Measurements from ENCODE around the gene THAP5. TPM values are rescaled to one million over a fixed set of nuclear protein-coding genes. Genes with fewer than 3 reads are reported as not detected.

The THAP5 gene
- 10 to 100 TPM; 25.9 to 30.7 TPM for total RNA-seq

- ATAC-seq (peak; percentile 92 to 94), DNase-seq (ENCODE audit: low spot score in 2 of 2) (peak; percentile 96 to 100)
- peak within 1 kb of the TSS; percentile 99 to 100 for H3K27ac Mint-ChIP-seq
- peaks cover 0 to 4% of the 10 kb centered on the region in 2 donors for H3K9me3 Mint-ChIP-seq
- peaks cover 36 to 50% of the 10 kb centered on the region in 2 donors for H3K36me3 Mint-ChIP-seq
Observed at GRCh38 chr7:108569381-108570145, at the start of gene THAP5, which contains the start of gene DNAJB9. THAP5 (minus strand) TSS chr7:108569706; CDS start chr7:108569569, 137 bp downstream. DNAJB9 (plus strand) TSS chr7:108569874; CDS start chr7:108571727, 1,853 bp downstream.

DNA sequence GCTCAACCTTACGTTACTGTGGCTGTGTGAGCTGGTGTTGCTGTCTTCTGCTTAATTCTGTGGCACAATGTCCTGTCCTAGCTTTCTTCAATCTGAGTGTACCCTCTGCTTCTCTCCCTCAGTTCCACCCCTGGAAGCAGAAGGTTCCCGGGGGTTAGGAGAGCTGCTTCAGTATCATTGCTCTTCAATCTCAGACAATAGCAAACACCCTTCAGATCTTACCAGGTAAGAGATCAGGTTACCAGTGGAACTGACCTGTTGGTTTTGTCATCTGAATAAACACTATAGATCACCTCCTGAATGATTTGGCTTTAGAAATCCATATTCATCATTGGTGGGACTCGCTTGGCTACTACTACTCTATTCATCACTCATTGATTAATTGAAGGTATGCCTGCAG, 48.5 kb upstream of the THAP5 start:
- H3K9me3 Mint-ChIP-seq: no peaks in the 10 kb centered on the region
- ATAC-seq: no peak
- H3K36me3 Mint-ChIP-seq: no peaks in the 10 kb centered on the region
- no peak for DNase-seq (ENCODE audit: low spot score in 2 of 2)
- no peak overlapping the region for H3K27ac Mint-ChIP-seq

GRCh38 chr7:108614896-108615295, 45.4 kb upstream of the THAP5 start:
- H3K9me3 Mint-ChIP-seq: no peaks in the 10 kb centered on the region
- DNase-seq (ENCODE audit: low spot score in 2 of 2) (no peak), ATAC-seq (no peak)
- H3K27ac Mint-ChIP-seq: no peak overlapping the region
- H3K36me3 Mint-ChIP-seq: no peaks in the 10 kb centered on the region

DNA sequence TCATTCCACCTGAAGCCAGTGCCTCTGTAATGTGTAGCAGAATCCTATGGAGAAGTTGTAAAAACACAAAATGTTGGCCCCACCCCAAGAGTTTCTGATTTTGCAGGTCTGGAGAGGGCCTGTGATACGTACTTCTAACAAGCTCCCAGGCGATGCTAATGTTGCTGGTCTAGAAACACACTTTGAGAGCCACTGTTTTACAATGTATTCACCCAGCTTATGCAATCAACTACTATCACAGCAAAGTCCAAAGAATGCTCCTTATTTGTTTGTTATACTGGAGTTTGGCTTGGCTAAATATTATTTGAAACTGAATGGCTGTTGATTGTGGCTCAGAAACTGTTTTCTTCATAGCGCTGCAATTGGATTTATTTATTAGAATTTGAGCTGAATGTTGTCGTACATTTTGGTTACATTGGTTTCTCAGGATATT, 44.5 kb upstream of the THAP5 start:
- Mint-ChIP-seq H3K27ac (no peak overlapping the region), H3K36me3 (no peaks in the 10 kb centered on the region), H3K9me3 (no peaks in the 10 kb centered on the region)
- no peak for ATAC-seq
- no peak for DNase-seq (ENCODE audit: low spot score in 2 of 2)

GRCh38 chr7:108613147-108613948, 43.8 kb upstream of the THAP5 start:
- ATAC-seq: peak in 1 of 2 donors; percentile 46
- no peaks in the 10 kb centered on the region for H3K36me3 Mint-ChIP-seq

GRCh38 chr7:108611268-108611667, 41.8 kb upstream of the THAP5 start:
- no peak for ATAC-seq
- H3K36me3 Mint-ChIP-seq: no peaks in the 10 kb centered on the region
- no peak overlapping the region for H3K27ac Mint-ChIP-seq
- H3K9me3 Mint-ChIP-seq: no peaks in the 10 kb centered on the region
- no peak for DNase-seq (ENCODE audit: low spot score in 2 of 2)

More at GRCh38 chr7:108613147-108613948, 43.8 kb upstream of the THAP5 start:
- Mint-ChIP-seq H3K27ac (no peak overlapping the region), H3K9me3 (no peaks in the 10 kb centered on the region)
- DNase-seq (ENCODE audit: low spot score in 2 of 2): no peak

DNA sequence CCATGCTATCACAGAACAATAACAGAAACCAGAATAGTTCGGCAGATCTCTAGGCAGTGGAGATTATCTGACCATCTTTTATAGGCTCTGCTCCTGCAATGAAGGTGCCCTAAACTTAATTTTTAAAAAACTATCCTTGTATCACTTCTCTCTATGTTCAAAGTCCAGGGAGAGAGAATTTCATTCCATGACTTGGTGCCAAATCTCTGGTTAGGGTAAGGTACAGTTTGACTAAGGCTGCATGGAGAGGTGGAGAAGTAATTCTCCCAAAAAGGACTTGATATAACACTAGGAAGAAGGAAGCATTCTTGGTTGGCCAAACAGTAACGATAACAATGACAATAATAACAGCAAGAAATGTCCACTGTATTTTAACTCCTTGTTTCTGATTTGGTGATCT, 40.1 kb upstream of the THAP5 start:
- DNase-seq (ENCODE audit: low spot score in 2 of 2) (no peak), ATAC-seq (no peak)
- Mint-ChIP-seq H3K27ac (no peak overlapping the region), H3K36me3 (no peaks in the 10 kb centered on the region), H3K9me3 (no peaks in the 10 kb centered on the region)

GRCh38 chr7:108605559-108606201, 36.2 kb upstream of the THAP5 start:
- H3K36me3 Mint-ChIP-seq: no peaks in the 10 kb centered on the region
- H3K9me3 Mint-ChIP-seq: no peaks in the 10 kb centered on the region
- ATAC-seq (peak; percentile 49 to 86), DNase-seq (ENCODE audit: low spot score in 2 of 2) (no peak)
- peak overlapping the region; percentile 24 to 35 for H3K27ac Mint-ChIP-seq

DNA sequence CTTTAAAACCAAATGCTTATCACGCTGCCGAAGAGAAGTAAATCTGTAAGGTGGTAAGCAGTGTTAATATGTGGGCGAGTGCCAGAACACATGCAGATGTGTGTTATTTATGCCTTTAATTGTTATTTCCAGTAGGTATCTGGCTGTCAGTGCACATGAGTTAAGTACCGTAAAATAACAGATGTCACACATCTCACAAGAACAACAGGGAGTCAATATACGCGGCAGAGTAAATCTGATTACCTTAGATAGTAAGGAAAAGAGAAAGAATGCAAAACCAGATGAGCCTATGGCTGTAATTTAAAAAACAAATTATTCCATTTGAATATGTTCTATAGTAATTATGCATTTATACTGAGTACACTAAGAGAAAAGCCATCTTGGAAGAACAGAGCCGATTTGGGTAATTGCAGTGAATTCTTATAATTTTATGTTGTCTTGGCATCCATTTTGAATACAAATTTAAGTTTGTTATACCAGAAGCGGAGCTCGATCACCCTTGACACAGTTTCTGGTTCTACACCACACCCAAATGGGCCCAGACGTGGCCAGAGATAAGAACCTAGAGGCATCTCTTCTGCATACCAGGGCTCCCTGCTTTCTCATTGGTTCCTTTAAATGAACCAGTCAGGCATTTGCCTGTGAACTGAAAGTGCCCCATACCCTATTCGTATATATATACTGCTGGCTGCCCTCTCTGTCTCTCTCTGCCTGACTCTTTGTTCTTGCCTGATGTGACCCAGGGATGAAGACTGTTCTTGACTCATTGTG, 35.0 kb upstream of the THAP5 start:
- Mint-ChIP-seq H3K36me3 (no peaks in the 10 kb centered on the region), H3K9me3 (no peaks in the 10 kb centered on the region), H3K27ac (peak overlapping the region in 1 of 2 donors; percentile 35)
- no peak for DNase-seq (ENCODE audit: low spot score in 2 of 2)
- ATAC-seq: no peak

DNA sequence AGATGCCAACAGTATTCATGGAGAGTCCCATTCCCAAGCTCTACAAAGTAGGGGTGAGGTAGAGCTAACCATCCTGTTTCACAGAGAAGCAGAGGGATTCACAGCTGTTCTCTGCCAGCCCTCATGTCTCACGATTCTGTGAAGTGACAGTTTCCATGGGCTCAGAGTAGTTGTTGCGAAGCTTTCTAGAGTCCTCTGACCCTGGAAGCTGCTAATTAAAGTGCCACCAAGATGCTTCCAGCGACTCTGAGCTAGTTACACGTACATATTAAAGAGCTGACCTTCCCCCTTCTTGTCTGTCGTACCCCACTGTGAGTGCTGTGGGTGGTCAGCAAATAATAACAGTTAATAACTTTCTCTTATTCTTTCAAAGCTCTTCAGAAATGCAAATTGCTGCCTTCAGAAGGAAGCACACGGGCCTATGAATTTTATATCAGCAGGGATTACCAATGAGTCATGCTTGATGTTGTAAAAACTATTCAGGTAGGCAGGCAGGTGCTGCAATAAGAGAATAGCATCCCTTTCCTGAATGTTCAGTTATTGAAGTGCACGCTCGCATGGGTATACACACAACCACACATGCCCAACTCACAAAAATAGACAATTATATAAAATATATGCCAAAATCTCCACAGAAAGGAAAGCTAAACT, 34.3 kb upstream of the THAP5 start:
- Mint-ChIP-seq H3K27ac (no peak overlapping the region), H3K36me3 (no peaks in the 10 kb centered on the region), H3K9me3 (no peaks in the 10 kb centered on the region)
- ATAC-seq (no peak), DNase-seq (ENCODE audit: low spot score in 2 of 2) (no peak)

- H3K9me3 Mint-ChIP-seq: no peaks in the 10 kb centered on the region
- no peak for DNase-seq (ENCODE audit: low spot score in 2 of 2)
- no peak for ATAC-seq
- no peaks in the 10 kb centered on the region for H3K36me3 Mint-ChIP-seq
- H3K27ac Mint-ChIP-seq: no peak overlapping the region
Observed at GRCh38 chr7:108600399-108600798, 30.9 kb upstream of the THAP5 start.

DNA sequence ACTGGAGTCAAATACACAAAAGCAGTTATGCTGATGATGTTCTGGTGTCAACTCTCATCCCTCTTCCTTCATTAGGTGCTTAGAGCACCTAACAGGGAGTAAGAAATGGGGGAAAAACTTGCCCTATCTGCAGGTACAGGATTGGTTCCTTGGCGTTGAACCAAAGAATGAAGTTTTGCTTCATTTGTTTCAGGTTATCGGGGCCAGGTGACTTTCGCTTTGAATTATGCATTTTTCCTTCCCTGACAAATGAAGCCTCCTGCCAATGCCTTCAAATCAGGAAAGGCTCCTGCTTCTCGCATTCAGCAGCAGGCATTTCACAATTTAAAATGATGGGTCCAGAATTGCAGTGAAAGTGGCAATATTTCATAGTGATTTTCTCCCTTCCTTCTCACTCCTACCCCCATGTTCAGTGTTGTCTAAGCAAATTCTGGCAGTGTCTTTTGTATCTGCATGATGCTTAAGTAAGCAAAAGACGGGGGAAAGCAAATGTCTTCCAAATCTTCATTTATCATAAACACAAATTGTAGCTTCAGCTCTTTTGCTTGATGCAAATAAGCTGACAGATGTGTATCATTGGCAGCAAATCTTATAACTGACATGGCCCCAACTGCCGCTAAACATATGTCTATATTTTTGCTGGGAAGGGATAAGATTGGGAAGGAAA, 29.5 kb upstream of the THAP5 start:
- DNase-seq (ENCODE audit: low spot score in 2 of 2) (no peak), ATAC-seq (no peak)
- no peaks in the 10 kb centered on the region for H3K9me3 Mint-ChIP-seq
- no peak overlapping the region for H3K27ac Mint-ChIP-seq
- no peaks in the 10 kb centered on the region for H3K36me3 Mint-ChIP-seq

GRCh38 chr7:108598153-108598552, 28.6 kb upstream of the THAP5 start:
- DNase-seq (ENCODE audit: low spot score in 2 of 2) (no peak), ATAC-seq (no peak)
- no peaks in the 10 kb centered on the region for H3K9me3 Mint-ChIP-seq
- no peak overlapping the region for H3K27ac Mint-ChIP-seq
- no peaks in the 10 kb centered on the region for H3K36me3 Mint-ChIP-seq

- Mint-ChIP-seq H3K9me3 (no peaks in the 10 kb centered on the region), H3K36me3 (no peaks in the 10 kb centered on the region), H3K27ac (peak overlapping the region in 1 of 2 donors; percentile 46)
- DNase-seq (ENCODE audit: low spot score in 2 of 2) (no peak), ATAC-seq (peak in 1 of 2 donors; percentile 62)
Observed at GRCh38 chr7:108596560-108596959, 27.1 kb upstream of the THAP5 start.

DNA sequence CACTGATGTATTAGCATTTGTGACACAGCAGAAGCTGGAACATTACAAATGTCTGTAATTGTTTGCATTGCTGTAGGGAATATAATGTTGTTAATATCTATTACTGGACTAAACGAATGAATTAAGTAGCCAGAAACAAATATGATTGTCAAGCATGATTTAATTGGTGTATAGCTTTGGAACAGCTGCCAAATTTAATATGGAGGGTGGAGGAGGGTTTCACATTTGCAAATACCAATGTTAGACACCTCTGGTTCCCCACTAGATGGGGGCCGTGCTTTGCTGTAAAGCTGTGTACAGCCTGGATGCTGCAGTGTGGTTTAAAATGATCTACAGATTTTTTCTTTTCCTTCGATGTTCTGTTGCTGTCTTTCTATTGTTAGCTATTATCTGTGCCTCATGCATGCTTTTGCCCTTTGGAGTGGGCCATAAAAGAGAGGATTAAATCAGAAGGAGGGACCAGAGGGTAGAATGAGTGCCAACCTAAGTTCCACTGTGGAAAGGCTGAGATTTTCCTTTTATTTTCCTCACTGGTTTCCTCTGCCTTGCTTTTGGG, 23.2 kb upstream of the THAP5 start:
- no peak overlapping the region for H3K27ac Mint-ChIP-seq

More for the DNA sequence above, 23.2 kb upstream of the THAP5 start:
- H3K9me3 Mint-ChIP-seq: no peaks in the 10 kb centered on the region
- ATAC-seq: no peak
- H3K36me3 Mint-ChIP-seq: no peaks in the 10 kb centered on the region
- DNase-seq (ENCODE audit: low spot score in 2 of 2): no peak

Measured in activated naive CD4-positive, alpha-beta T cell treated with anti-CD3 and anti-CD28 coated beads, Interleukin-2, amount 50 U/mL, for 72 hours (primary cell).